ENCODE data around the gene DYRK1A. TPM values are rescaled to one million over a fixed set of nuclear protein-coding genes. Genes with fewer than 3 reads are reported as not detected.
A peak's percentile ranks its signal among the peaks of the same experiment; 100 is the strongest.

Gene DYRK1A
- total RNA-seq, 6 experiments from 2014 or later, result 35.8 to 47.3 (median 42.5) TPM

DNA sequence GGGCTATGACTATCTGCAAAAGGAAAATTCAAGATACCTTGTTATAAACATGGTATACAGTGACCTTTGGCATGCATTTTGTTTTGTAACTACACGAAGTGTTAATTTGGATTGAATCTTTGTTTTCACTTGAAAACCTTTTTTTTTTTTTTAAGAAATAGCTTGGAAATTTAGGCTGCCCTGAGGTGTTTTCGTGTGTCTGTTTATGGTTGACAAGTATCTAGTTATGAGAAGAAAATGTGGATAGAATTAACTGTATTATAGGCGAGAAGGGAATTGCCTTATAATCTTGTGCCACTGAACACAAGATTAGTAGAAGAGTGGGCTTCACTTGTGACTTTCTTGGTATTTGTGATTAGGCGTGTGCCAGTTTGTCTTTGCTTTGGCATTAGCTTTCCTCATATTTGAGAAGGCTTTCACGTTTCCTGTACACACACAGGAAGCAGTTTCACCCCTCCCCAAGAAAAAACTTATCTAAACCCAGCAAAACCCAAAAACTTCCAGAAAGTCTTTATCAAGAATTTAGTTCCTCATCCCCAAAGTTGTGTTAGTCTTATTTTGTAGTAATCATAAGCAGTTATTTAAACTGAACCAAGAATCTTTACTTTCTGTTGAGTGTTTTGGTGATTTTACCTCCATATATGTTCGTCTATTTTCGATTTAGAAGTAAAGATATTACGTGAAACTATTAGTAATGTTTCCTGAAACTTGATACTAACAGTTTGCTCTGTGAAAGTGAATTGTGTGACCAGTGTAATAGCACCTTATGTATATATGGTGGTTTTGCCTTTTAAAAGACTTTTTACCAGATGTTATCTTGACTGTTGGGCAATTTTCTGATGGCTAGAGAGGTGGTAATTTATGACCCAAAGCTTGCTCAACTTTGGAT is 3.8 kb downstream of the DYRK1A start:
- Mint-ChIP-seq H3K4me1 (ENCODE audit: low read depth) (peaks cover 68% of the 10 kb centered on the region), H3K9me3 (no peaks in the 10 kb centered on the region)
- TF ChIP-seq, protein P1, sequence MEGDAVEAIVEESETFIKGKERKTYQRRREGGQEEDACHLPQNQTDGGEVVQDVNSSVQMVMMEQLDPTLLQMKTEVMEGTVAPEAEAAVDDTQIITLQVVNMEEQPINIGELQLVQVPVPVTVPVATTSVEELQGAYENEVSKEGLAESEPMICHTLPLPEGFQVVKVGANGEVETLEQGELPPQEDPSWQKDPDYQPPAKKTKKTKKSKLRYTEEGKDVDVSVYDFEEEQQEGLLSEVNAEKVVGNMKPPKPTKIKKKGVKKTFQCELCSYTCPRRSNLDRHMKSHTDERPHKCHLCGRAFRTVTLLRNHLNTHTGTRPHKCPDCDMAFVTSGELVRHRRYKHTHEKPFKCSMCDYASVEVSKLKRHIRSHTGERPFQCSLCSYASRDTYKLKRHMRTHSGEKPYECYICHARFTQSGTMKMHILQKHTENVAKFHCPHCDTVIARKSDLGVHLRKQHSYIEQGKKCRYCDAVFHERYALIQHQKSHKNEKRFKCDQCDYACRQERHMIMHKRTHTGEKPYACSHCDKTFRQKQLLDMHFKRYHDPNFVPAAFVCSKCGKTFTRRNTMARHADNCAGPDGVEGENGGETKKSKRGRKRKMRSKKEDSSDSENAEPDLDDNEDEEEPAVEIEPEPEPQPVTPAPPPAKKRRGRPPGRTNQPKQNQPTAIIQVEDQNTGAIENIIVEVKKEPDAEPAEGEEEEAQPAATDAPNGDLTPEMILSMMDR (IDR thresholded peaks at IDR 0.05), result no peak

DNA sequence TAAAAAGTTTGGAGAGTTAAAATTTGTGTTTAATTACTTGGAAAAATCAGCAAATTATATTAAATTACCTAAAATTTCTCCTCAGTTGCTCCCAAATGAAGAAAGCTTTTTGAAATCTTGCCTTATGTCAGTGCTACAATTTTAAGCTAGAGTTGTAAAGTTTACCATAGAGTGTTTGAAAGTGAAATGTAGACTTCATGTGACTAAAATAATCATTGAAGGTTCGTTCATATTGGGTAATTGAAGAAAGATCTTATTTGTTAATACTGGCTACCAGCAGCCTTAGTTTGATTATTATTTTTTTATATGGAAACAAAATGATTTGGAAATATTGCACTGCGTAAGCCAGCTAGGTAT is 4.4 kb downstream of the DYRK1A start:
- Mint-ChIP-seq H3K4me3 (peak overlapping the region; percentile 94), H3K27me3 (ENCODE audit: insufficient read depth) (no peaks in the 10 kb centered on the region; the same call in 1 of the 2 replicates), H3K4me1 (ENCODE audit: low read depth) (peaks cover 73% of the 10 kb centered on the region), H3K36me3 (ENCODE audit: low read depth) (peaks cover 13% of the 10 kb centered on the region), H3K9me3 (no peaks in the 10 kb centered on the region), H3K27ac (peak overlapping the region; percentile 97)
- TF ChIP-seq, protein P1 (IDR thresholded peaks at IDR 0.05), result no peak
- DNase-seq, result no peak

More for the DNA sequence above, 3.8 kb downstream of the DYRK1A start:
- H3K27ac Mint-ChIP-seq, result peak overlapping the region; percentile 97
- peak overlapping the region; percentile 94 for H3K4me3 Mint-ChIP-seq
- peaks cover 9% of the 10 kb centered on the region for H3K36me3 Mint-ChIP-seq (ENCODE audit: low read depth)
- DNase-seq, result peak; percentile 42
- no peaks in the 10 kb centered on the region; the same call in 1 of the 2 replicates for H3K27me3 Mint-ChIP-seq (ENCODE audit: insufficient read depth)

DNA sequence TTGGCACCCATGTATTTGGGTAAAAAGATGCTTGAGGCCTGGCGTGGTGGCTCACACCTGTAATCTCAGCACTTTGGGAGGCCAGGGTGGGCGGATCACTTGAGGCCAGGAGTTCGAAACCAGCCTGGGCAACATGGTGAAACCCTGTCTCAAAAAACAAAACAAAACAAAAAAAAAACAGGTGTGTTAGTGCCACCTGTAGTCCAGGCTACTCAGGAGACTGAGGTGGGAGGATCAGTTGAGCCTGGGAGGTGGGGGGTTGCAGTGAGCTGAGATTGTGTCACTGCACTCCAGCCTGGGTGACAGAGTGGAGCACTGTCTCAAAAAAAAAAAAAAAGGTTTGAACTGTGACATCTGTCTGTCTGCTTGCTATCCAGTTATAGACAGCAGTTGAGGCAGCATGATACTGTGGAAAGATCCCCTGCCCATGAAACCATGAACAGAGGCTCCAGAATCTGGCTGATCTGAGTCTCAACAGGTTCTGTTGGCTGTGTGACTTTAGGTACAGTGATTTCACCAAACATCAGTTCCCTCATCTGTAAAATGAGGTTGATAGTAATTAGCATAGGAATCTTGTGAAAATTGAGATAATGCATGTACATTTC is 5.7 kb downstream of the DYRK1A start:
- H3K27ac Mint-ChIP-seq, result peak overlapping the region; percentile 62; the same call in 1 of the 2 replicates
- no peak for DNase-seq
- peaks cover 9% of the 10 kb centered on the region for H3K36me3 Mint-ChIP-seq (ENCODE audit: low read depth)
- H3K27me3 Mint-ChIP-seq (ENCODE audit: insufficient read depth), result no peaks in the 10 kb centered on the region
- TF ChIP-seq, protein P1 (IDR thresholded peaks at IDR 0.05), result no peak
- peak overlapping the region; percentile 26; the same call in 1 of the 2 replicates for H3K4me3 Mint-ChIP-seq
- H3K4me1 Mint-ChIP-seq (ENCODE audit: low read depth), result peaks cover 78% of the 10 kb centered on the region
- no peaks in the 10 kb centered on the region for H3K9me3 Mint-ChIP-seq

DNA sequence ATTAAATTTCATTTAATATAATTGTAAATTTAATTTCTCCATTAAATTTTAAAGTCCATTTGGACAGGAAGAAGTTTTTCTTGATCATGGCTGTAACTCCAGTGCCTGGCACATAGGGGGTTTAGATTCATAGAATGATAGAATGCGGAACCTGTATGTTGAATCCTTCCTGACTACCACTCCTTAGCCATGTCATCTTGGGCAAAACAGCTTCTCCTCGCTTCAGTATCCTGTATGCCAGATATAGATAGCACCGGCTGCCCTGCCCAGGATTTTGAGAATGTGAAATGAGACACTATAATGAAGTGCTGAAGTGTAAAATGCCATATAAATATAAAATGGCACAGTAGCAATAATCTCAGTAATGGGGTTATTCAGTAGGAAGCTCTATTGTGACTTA is 6.4 kb downstream of the DYRK1A start:
- no peak for DNase-seq
- Mint-ChIP-seq H3K9me3 (no peaks in the 10 kb centered on the region), H3K4me3 (peak overlapping the region; percentile 75; the same call in 1 of the 2 replicates), H3K27me3 (ENCODE audit: insufficient read depth) (no peaks in the 10 kb centered on the region), H3K4me1 (ENCODE audit: low read depth) (peaks cover 78% of the 10 kb centered on the region), H3K27ac (peak overlapping the region; percentile 82; the same call in 1 of the 2 replicates), H3K36me3 (ENCODE audit: low read depth) (peaks cover 9% of the 10 kb centered on the region)
- TF ChIP-seq, protein P1 (IDR thresholded peaks at IDR 0.05), result no peak

DNA sequence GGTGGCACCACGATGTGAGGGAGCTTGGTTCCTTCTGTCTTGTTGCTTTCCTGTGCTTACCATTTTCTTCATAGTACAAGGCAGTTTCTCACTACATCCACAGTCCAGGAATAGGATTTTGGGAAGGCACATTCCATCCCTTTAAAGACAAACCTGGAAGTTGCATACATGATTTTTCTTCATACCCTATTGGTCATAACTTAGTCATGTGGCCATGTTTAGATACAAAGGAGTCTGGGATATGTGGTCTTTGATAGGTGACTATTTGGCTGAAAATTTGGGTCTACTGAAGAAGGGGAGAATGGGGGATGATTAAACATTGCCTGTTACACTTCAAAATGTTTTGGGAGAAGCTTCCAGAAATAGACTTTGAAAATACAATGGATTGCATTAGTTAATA is 7.0 kb downstream of the DYRK1A start:
- Mint-ChIP-seq H3K27me3 (ENCODE audit: insufficient read depth) (no peaks in the 10 kb centered on the region), H3K27ac (peak overlapping the region; percentile 82), H3K4me3 (peak overlapping the region; percentile 75), H3K36me3 (ENCODE audit: low read depth) (peaks cover 5% of the 10 kb centered on the region), H3K4me1 (ENCODE audit: low read depth) (peaks cover 78% of the 10 kb centered on the region), H3K9me3 (no peaks in the 10 kb centered on the region)
- DNase-seq, result no peak
- TF ChIP-seq, protein P1 (IDR thresholded peaks at IDR 0.05), result no peak

Measured in HFFc6 (cell line).